ENCODE results near the gene SBK3.

GRCh38 chr19:55539090-55539984 lies 6.0 kb downstream of the SBK3 start:
- TF ChIP-seq CTCF (conservative IDR thresholded peaks at IDR 0.05 in 1 of 2, IDR thresholded peaks at IDR 0.05 in 1 of 2; ENCODE audit: extremely low read depth in 1 of 2, insufficient read depth in 1 of 2, low read depth in 1 of 2, low read length in 2 of 2) (no peak), EZH2 (IDR thresholded peaks at IDR 0.05; ENCODE audit: borderline replicate concordance, low read length) (no peak)

All from mammary epithelial cell (primary cell).